HAP-1 (cell line): ENCODE measurements around the gene LTC4S.
A peak's percentile ranks its signal among the peaks of the same experiment; 100 is the strongest.

Source experiments
- DNase-seq, 2 experiments: peaks; one replicate each; pipeline ENCODE4 v3.0.0-alpha.2; 2016 to 2020; ENCODE audit warnings: low spot score in 2 of 2
- H3K27me3 ChIP-seq: fragments of 250-450 bp; sonication (Bioruptor Pico); 2 replicates; pipeline ENCODE4 v1.5.1; 2020; ENCODE audit warnings: low read depth, mild to moderate bottlenecking, moderate library complexity
- H3K36me3 ChIP-seq: fragments of 250-450 bp; sonication (Bioruptor Pico); replicated peaks from 2 replicates; pipeline ENCODE4 v1.5.1; 2020; ENCODE audit warnings: mild to moderate bottlenecking
- H3K4me1 ChIP-seq: fragments of 250-450 bp; sonication (Bioruptor Pico); 2 replicates; pipeline ENCODE4 v1.5.1; 2020; ENCODE audit warnings: mild to moderate bottlenecking
- H3K4me3 ChIP-seq: fragments of 250-450 bp; sonication (Bioruptor Pico); 2 replicates; pipeline ENCODE4 v1.5.1; 2020; ENCODE audit warnings: mild to moderate bottlenecking, moderate library complexity
- H3K9me3 ChIP-seq: fragments of 250-450 bp; sonication (Bioruptor Pico); 2 replicates; pipeline ENCODE4 v1.5.1; 2020; ENCODE audit warnings: mild to moderate bottlenecking, moderate library complexity
- in situ Hi-C: fragments of 300-500 bp; cut with MboI; formaldehyde crosslinking; loops from 3 replicates; pipeline ENCODE4 v1.14.3; 2020; ENCODE audit warnings: low sequenced_read_pairs, inconsistent platforms, mixed read lengths

Gene LTC4S

GRCh38 chr5:179795049-179795862 is 1.5 kb downstream of the LTC4S start:
- peaks cover 10% of the 10 kb centered on the region for H3K4me1 ChIP-seq
- DNase-seq, result peak in 1 of 2 experiments; percentile 70
- in situ Hi-C loops, result no loop called here
- peak overlapping the region; percentile 42 for H3K4me3 ChIP-seq
- H3K9me3 ChIP-seq, result no peaks in the 10 kb centered on the region
- peaks cover 38% of the 10 kb centered on the region for H3K36me3 ChIP-seq
- H3K27me3 ChIP-seq, result no peaks in the 10 kb centered on the region

DNA sequence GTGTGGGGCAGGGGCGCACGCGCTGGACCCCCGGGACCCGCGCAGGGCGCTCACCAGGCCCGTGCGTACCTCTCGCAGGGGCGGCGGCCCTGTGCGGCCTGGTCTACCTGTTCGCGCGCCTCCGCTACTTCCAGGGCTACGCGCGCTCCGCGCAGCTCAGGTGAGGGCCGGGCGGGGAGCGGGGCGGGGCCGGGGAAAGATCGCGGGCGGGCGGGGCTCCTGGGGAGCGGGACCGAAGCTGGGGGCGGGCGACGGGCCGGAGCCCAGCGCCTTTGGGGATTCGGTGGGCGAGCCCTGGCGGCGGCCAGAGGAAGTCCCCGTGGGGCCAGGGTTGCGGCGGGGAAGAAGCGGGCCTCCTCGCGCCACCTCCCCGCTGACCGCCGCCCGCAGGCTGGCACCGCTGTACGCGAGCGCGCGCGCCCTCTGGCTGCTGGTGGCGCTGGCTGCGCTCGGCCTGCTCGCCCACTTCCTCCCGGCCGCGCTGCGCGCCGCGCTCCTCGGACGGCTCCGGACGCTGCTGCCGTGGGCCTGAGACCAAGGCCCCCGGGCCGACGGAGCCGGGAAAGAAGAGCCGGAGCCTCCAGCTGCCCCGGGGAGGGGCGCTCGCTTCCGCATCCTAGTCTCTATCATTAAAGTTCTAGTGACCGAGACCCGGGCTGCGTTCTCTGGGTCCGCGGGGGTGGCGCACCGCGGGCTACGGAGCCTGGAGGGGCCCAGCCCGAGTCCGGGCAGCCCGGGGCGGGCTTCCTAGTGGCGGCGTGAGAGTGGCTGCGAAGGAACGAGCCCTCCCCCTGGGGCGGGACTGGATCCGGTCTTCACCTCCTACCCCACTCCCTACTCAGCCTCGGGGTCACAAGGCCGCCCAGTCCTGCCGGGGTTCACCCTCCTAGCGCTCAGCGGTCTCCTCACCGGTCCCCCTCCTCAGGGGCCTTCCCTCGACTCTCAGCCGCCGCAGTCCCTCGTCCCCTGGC is 2.4 kb downstream of the LTC4S start:
- DNase-seq, result peak; percentile 64 to 85
- Histone ChIP-seq H3K9me3 (no peaks in the 10 kb centered on the region), H3K4me1 (peaks cover 10% of the 10 kb centered on the region), H3K36me3 (peaks cover 44% of the 10 kb centered on the region), H3K27me3 (no peaks in the 10 kb centered on the region), H3K4me3 (peak overlapping the region; percentile 42)
- in situ Hi-C loops, result no loop called here

DNA sequence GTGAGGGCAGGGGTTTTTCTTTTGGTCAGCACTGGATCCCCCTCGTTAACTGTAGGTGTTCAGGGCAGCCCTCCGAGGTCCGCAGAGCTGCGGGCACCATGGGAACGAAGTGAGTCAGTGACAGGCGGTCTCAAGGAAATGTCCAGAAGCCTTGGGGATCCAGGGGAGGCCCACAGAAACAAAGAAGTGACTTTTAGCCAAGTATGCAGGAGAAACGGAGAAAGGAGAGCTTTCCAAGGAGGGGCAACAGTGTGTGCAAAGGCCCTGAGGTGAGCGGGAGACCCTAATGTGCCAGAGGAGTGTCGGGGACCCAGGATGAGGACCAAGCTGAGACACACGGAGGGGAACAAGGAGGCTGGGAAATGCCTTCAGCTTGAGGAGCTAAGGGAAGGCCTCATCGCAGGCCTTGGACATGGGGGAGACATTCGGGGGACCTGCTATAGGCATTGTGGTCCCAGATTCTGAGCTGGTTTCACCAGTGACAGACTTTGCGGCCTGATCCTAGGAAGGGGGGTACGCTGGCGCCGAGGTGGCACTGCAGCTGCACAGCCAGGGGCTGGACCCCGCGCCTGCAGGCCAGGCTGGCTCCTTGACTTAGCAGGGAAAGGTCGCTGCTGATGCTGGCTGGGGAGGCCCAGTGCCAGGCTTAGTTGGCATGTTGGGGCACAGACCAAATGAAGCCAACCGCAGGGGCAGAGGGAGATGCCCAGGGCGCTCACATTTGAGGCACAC is 3.3 kb downstream of the LTC4S start:
- Histone ChIP-seq H3K27me3 (no peaks in the 10 kb centered on the region), H3K9me3 (no peaks in the 10 kb centered on the region), H3K4me3 (peak overlapping the region; percentile 42; the same call in 1 of the 2 replicates), H3K4me1 (peaks cover 10% of the 10 kb centered on the region), H3K36me3 (peaks cover 50% of the 10 kb centered on the region)
- DNase-seq, result no peak
- in situ Hi-C loops, result no loop called here

DNA sequence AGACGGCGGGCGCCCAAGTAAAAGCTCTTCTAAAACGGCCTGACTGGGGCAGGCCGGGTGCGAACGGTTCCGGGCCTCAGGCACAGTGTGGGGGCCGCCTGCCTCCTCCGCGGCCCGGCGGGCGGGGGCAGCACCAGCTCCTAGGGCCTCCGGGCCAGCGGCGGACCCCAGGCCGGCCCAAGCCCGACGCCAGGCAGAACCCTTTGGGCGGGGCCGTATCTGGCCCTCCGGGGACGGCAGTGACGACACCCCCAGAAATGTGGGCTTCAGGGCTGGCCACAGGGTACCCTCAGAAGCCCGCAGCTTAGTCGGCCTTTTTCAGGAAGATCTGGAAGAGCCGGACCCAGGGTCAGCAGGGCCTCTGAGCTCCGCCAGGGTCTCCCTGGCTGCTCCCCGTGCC is 4.0 kb downstream of the LTC4S start:
- H3K4me3 ChIP-seq, result no peak overlapping the region
- H3K36me3 ChIP-seq, result peaks cover 50% of the 10 kb centered on the region
- no peaks in the 10 kb centered on the region for H3K9me3 ChIP-seq
- peaks cover 10% of the 10 kb centered on the region for H3K4me1 ChIP-seq
- in situ Hi-C loops, result no loop called here
- no peak for DNase-seq
- H3K27me3 ChIP-seq, result no peaks in the 10 kb centered on the region

DNA sequence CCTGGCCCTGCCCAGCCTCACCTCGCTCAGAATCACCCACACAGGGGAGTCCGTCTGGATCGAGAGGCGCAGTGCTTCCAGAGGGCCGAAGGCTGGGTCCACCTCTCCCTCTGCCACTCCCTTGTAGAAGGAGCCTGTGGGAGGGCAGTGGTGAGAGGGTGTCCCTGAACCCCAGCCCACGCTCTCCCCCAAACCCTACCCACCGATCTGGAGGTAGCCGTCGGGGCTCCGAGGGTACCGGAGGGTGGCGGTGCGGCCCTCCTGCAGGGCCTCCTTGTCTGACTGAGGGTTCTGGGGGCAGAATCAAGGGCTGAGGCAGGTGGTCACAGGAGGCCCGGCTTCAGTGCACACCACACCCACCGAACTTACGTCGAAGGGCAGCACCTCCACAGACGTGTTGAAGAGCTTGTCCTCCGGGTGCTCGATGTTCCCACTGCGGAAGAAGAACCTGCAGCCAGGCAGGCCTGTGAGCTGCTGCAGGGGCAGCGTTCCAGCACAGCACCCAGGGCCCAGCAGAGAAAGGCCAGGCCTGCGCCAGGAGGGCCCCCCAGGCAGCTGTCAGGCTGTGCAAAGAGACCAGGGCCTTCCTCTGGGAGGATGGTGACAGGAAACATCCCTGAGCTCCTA is 4.5 kb downstream of the LTC4S start:
- in situ Hi-C loops, result no loop called here
- no peak overlapping the region for H3K4me3 ChIP-seq
- no peak for DNase-seq
- H3K9me3 ChIP-seq, result no peaks in the 10 kb centered on the region
- peaks cover 50% of the 10 kb centered on the region for H3K36me3 ChIP-seq
- no peaks in the 10 kb centered on the region for H3K27me3 ChIP-seq
- H3K4me1 ChIP-seq, result peaks cover 10% of the 10 kb centered on the region

GRCh38 chr5:179798771-179799643 is 5.2 kb downstream of the LTC4S start:
- DNase-seq, result no peak
- Histone ChIP-seq H3K36me3 (peaks cover 50% of the 10 kb centered on the region), H3K27me3 (no peaks in the 10 kb centered on the region), H3K9me3 (no peaks in the 10 kb centered on the region), H3K4me1 (peaks cover 10% of the 10 kb centered on the region), H3K4me3 (no peak overlapping the region)
- in situ Hi-C loops, result no loop called here

DNA sequence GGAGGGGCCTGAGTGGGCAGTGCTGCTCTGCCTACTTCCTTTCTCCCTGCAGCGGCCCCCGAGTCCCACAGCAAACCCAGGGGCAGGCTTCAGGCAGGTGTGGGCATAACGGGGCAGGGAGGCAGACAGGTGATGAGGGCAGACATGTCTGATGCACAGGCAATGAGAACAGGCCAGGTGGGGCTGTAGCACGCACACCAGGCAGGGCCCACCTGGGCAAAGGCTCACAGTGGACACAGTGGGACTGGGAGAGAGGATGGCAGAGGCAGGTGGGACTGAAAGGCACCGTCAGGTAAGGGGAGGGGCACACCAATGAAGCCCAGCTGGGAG is 5.8 kb downstream of the LTC4S start:
- in situ Hi-C loops, result no loop called here
- no peak for DNase-seq
- Histone ChIP-seq H3K27me3 (no peaks in the 10 kb centered on the region), H3K4me1 (peaks cover 10% of the 10 kb centered on the region), H3K36me3 (peaks cover 50% of the 10 kb centered on the region), H3K4me3 (no peak overlapping the region), H3K9me3 (no peaks in the 10 kb centered on the region)

- Histone ChIP-seq H3K36me3 (peaks cover 56% of the 10 kb centered on the region), H3K4me3 (no peak overlapping the region), H3K4me1 (peaks cover 12% of the 10 kb centered on the region), H3K27me3 (no peaks in the 10 kb centered on the region), H3K9me3 (no peaks in the 10 kb centered on the region)
- no peak for DNase-seq
- in situ Hi-C loops, result no loop called here
Observed at GRCh38 chr5:179800071-179800695, 6.4 kb downstream of the LTC4S start.

DNA sequence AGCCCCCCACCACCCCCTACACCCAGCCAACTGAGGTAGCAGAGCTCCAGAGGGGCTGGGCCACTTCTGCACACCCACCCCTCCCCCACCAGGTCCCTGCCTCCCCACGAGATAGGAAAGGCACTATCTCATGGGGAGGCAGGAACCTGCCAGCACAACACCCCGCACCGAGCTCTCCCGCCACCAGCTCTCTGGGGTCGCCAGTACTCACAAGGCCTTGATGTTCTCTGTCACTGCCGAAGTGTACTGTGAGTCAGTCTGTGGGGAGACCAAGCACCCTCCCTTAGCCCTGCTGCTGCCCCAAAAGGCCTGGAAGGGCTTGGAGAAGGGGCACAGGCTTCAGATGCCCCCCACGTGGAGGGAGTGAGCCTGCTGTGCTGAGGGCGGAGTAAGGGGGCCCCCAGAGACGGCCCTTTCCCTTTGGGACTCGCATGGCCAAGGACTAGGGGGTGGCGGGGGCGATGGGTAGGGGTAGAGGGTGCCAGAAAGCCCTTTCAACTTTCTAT is 7.0 kb downstream of the LTC4S start:
- Histone ChIP-seq H3K9me3 (no peaks in the 10 kb centered on the region), H3K4me1 (peaks cover 9% of the 10 kb centered on the region), H3K27me3 (no peaks in the 10 kb centered on the region), H3K4me3 (no peak overlapping the region), H3K36me3 (peaks cover 56% of the 10 kb centered on the region)
- in situ Hi-C loops, result no loop called here
- no peak for DNase-seq

DNA sequence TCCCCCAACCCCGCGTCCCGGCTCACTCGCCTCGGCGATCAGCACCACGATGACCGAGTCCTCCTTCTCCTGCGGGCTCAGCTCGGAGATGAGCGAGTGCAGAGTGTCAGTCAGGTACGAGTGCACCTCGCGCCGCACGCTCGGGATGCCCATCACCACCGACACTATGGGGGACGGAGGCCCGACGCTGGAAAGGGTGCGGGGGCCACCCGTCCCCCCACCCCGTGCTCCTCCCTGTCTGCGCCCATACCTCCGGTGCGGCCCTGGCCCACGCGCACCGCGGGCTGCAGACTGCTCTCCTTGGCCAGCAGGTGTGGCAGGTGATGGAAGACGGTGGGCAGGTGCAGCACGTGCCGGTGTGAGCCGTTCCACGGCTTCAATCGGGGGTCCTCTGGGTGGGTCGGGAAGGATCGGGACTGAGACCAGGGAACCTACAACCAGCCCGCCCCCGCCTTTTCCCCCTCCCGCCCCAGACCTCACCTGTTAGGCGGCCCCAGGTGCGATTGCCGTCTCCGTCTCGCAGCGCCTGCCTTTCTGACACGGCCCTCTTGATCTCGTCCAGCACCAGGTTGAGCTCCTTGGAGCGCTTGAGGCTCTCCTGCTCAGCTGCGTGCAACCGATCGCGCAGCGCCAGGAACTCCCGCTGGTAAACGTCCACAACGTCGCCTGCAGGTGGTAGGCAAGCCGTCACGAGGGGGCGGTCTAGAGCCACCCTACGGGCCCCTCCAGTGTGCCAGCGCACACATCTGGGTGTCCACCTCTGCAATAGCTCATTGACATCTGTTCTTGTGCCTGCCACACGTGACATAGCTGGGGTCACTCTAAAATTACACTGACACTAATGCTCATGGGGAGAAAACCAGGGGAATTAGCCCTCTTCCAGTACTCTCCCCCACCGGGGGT is 7.8 kb downstream of the LTC4S start:
- H3K4me1 ChIP-seq, result peaks cover 6% of the 10 kb centered on the region
- DNase-seq, result peak in 1 of 2 experiments; percentile 81
- in situ Hi-C loops, result no loop called here
- H3K36me3 ChIP-seq, result peaks cover 54% of the 10 kb centered on the region
- H3K4me3 ChIP-seq, result no peak overlapping the region
- no peaks in the 10 kb centered on the region for H3K9me3 ChIP-seq
- no peaks in the 10 kb centered on the region for H3K27me3 ChIP-seq

GRCh38 chr5:179802207-179802883 is 8.6 kb downstream of the LTC4S start:
- H3K27me3 ChIP-seq, result no peaks in the 10 kb centered on the region
- H3K9me3 ChIP-seq, result no peaks in the 10 kb centered on the region

More at GRCh38 chr5:179802207-179802883, 8.6 kb downstream of the LTC4S start:
- peaks cover 46% of the 10 kb centered on the region for H3K36me3 ChIP-seq
- H3K4me1 ChIP-seq, result peaks cover 5% of the 10 kb centered on the region
- no peak for DNase-seq
- no peak overlapping the region for H3K4me3 ChIP-seq
- in situ Hi-C loops, result no loop called here
